IMR-90 (cell line): ENCODE data around the gene IL22RA2. TPM values are rescaled to one million over a fixed set of nuclear protein-coding genes. Genes with fewer than 3 reads are reported as not detected.

ENCODE experiments used
- ATAC-seq: fragments of 200-7000 bp; cut with Tn5 transposase; 2 replicates; pipeline ENCODE4 v1.9.1; 2020; ENCODE audit warnings: low read depth, mild to moderate bottlenecking, moderate library complexity
- BruUV-seq: library from RNA; stranded (reverse); fragments of 400-500 nt; replicated peaks from 2 replicates; lab custom pipeline; 2021; lab: Mats Ljungman, UMichigan
- CTCF ChIA-PET: fragments of 300-600 bp; formaldehyde crosslinking; extraction: SDS; loops from one replicate; lab custom pipeline; 2021; ENCODE audit warnings: antibody characterized with exemption; lab: Yijun Ruan, JAX
- POLR2A ChIA-PET: fragments of 300-600 bp; sonication (Branson Sonifier 250); formaldehyde crosslinking; loops from one replicate; lab custom pipeline; 2022; ENCODE audit warnings: antibody characterized with exemption; ENCODE audit not compliant: unreplicated experiment; lab: Charles Lee
- DNase-seq: peaks from one replicate; pipeline ENCODE4 v3.0.0; 2013
- H2AFZ ChIP-seq: replicated peaks from 2 replicates; pipeline ENCODE3; 2013; ENCODE audit warnings: low read length, mild to moderate bottlenecking; ENCODE audit not compliant: poor library complexity
- H2AK5ac ChIP-seq: 2 replicates; pipeline ENCODE4 v1.6.1; 2013; ENCODE audit warnings: low read depth, low read length, inconsistent platforms
- H2AK9ac ChIP-seq: replicated peaks from 2 replicates; pipeline ENCODE3; 2013; ENCODE audit warnings: mild to moderate bottlenecking, low read depth, low read length, moderate library complexity; ENCODE audit not compliant: poor library complexity
- H2BK120ac ChIP-seq: 2 replicates; pipeline ENCODE4 v1.6.1; 2013; ENCODE audit warnings: low read depth, low read length, inconsistent platforms
- H2BK15ac ChIP-seq: 3 replicates; pipeline ENCODE4 v1.6.1; 2013; ENCODE audit warnings: low read depth, low read length, inconsistent platforms
- H2BK20ac ChIP-seq: 2 replicates; pipeline ENCODE4 v1.6.1; 2013; ENCODE audit warnings: low read depth, mild to moderate bottlenecking, inconsistent platforms, low read length, moderate library complexity
- H2BK5ac ChIP-seq: 2 replicates; pipeline ENCODE4 v1.6.1; 2013; ENCODE audit warnings: mild to moderate bottlenecking, low read depth, low read length, inconsistent platforms; ENCODE audit not compliant: poor library complexity, severe bottlenecking
- H3K14ac ChIP-seq: replicated peaks from 2 replicates; pipeline ENCODE4 v1.6.1; 2013; ENCODE audit warnings: low read depth, low read length, inconsistent platforms
- H3K18ac ChIP-seq: 2 replicates; pipeline ENCODE4 v1.6.1; 2013; ENCODE audit warnings: low read depth, low read length, control low read depth
- H3K23ac ChIP-seq: 2 replicates; pipeline ENCODE4 v1.6.1; 2013; ENCODE audit warnings: low read depth, low read length, inconsistent platforms
- H3K27ac ChIP-seq: 2 replicates; pipeline ENCODE4 v1.5.1; 2013; ENCODE audit warnings: mild to moderate bottlenecking, control low read depth, low read length; ENCODE audit not compliant: insufficient read depth
- H3K27me3 ChIP-seq: 2 replicates; pipeline ENCODE4 v1.6.1; 2013; ENCODE audit warnings: low read length; ENCODE audit not compliant: control insufficient read depth, insufficient read depth
- H3K36me3 ChIP-seq: 2 replicates; pipeline ENCODE4 v1.6.1; 2013; ENCODE audit warnings: low read length, mixed read lengths; ENCODE audit not compliant: control insufficient read depth, insufficient read depth
- H3K4ac ChIP-seq: 2 replicates; pipeline ENCODE4 v1.6.1; 2013; ENCODE audit warnings: low read depth, low read length, inconsistent platforms
- H3K4me1 ChIP-seq: 2 replicates; pipeline ENCODE4 v1.6.1; 2013; ENCODE audit warnings: low read length, mixed read lengths; ENCODE audit not compliant: control insufficient read depth, insufficient read depth
- H3K4me2 ChIP-seq: 2 replicates; pipeline ENCODE4 v1.6.1; 2013; ENCODE audit warnings: low read depth, mild to moderate bottlenecking, control low read depth, low read length, moderate library complexity
- H3K4me3 ChIP-seq: 2 replicates; pipeline ENCODE4 v1.5.1; 2013; ENCODE audit warnings: low read depth, mild to moderate bottlenecking, control low read depth, low read length, moderate library complexity; ENCODE audit not compliant: insufficient read depth
- H3K56ac ChIP-seq: 2 replicates; pipeline ENCODE4 v1.6.1; 2013; ENCODE audit warnings: low read length, inconsistent platforms; ENCODE audit not compliant: insufficient read depth; ENCODE audit errors: extremely low read depth
- H3K79me1 ChIP-seq, 2 experiments: 2 replicates each; pipeline ENCODE4 v1.6.1; 2013; ENCODE audit warnings: low read length in 2 of 2, inconsistent platforms in 1 of 2, low read depth in 1 of 2
- H3K9ac ChIP-seq: 2 replicates; pipeline ENCODE4 v1.6.1; 2013; ENCODE audit warnings: low read depth, low read length, control low read depth
- H3K9me1 ChIP-seq: 2 replicates; pipeline ENCODE4 v1.6.1; 2013; ENCODE audit warnings: low read length, inconsistent platforms; ENCODE audit not compliant: insufficient read depth
- H3K9me3 ChIP-seq: 2 replicates; pipeline ENCODE4 v1.6.1; 2013; ENCODE audit warnings: low read length; ENCODE audit not compliant: control insufficient read depth, insufficient read depth
- H4K20me1 ChIP-seq: 2 replicates; pipeline ENCODE4 v1.6.1; 2013; ENCODE audit warnings: low read length, inconsistent platforms; ENCODE audit not compliant: insufficient read depth
- H4K5ac ChIP-seq: 2 replicates; pipeline ENCODE4 v1.6.1; 2013; ENCODE audit warnings: mild to moderate bottlenecking, low read depth, low read length, control low read depth
- H4K8ac ChIP-seq, 2 experiments: 2 replicates each; pipeline ENCODE4 v1.6.1; 2013; ENCODE audit warnings: low read depth in 2 of 2, low read length in 2 of 2, control low read depth in 1 of 2, inconsistent platforms in 1 of 2
- H4K91ac ChIP-seq: 2 replicates; pipeline ENCODE4 v1.6.1; 2013; ENCODE audit warnings: low read depth, low read length, inconsistent platforms; ENCODE audit not compliant: insufficient read depth
- BHLHE40 ChIP-seq: fragments of 150-350 bp; IDR thresholded peaks from 2 replicates; pipeline ENCODE4 v1.6.1; 2016; ENCODE audit warnings: mild to moderate bottlenecking, low read depth, low read length
- CEBPB ChIP-seq: IDR thresholded peaks from 2 replicates; pipeline ENCODE4 v1.6.1; 2012; ENCODE audit warnings: low read depth, low read length, improper control_type of control experiment
- CTCF ChIP-seq: conservative IDR thresholded peaks from 2 replicates; pipeline ENCODE4 v1.5.1; 2012; ENCODE audit warnings: mild to moderate bottlenecking, low read depth, low read length, improper control_type of control experiment
- ELK1 ChIP-seq: fragments of 150-350 bp; IDR thresholded peaks from 2 replicates; pipeline ENCODE4 v1.6.1; 2016; ENCODE audit warnings: low read depth, mild to moderate bottlenecking, low read length, moderate library complexity, borderline replicate concordance
- MAFK ChIP-seq: IDR thresholded peaks from 2 replicates; pipeline ENCODE4 v1.6.1; 2012; ENCODE audit warnings: low read depth, low read length, improper control_type of control experiment
- NFE2L2 ChIP-seq: fragments of 150-350 bp; IDR thresholded peaks from 2 replicates; pipeline ENCODE4 v1.6.1; 2016; ENCODE audit warnings: low read depth, mild to moderate bottlenecking, low read length
- SMC3 ChIP-seq: fragments of 150-350 bp; IDR thresholded peaks from 2 replicates; pipeline ENCODE4 v1.6.1; 2016; ENCODE audit warnings: low read depth, mild to moderate bottlenecking, antibody characterized with exemption, low read length, moderate library complexity
- WGBS, 2 experiments: methylation state at CpG; one replicate each; pipeline versions ENCODE4 v1.1.5 to v1.1.7; 2013; ENCODE audit warnings: missing lambda C conversion rate in 2 of 2; ENCODE audit not compliant: insufficient read length in 1 of 2; ENCODE audit errors: extremely low coverage in 2 of 2; 5-methylcytosine and 5-hydroxymethylcytosine counted together
- dilution Hi-C: fragments of 300-500 bp; cut with HindIII; formaldehyde crosslinking; loops from one replicate; pipeline ENCODE4 v1.14.3; 2018; ENCODE audit warnings: low sequenced_read_pairs; ENCODE audit not compliant: unreplicated experiment
- in situ Hi-C: fragments of 300-500 bp; cut with MboI; formaldehyde crosslinking; loops from 3 replicates; pipeline ENCODE4 v1.14.3; 2019; ENCODE audit warnings: low sequenced_read_pairs, inconsistent platforms, mixed read lengths
- intact Hi-C: fragments of 100-400 bp; cut with micrococcal nuclease; formaldehyde crosslinking; loops from 2 replicates; pipeline ENCODE4 v1.10.0; 2022
- polyA plus RNA-seq, 3 experiments: library from polyadenylated mRNA; depleted of rRNA; stranded (reverse); fragments of >200 nt; gene quantifications; 2 replicates each; pipeline ENCODE4 v1.2.3, GENCODE V29; 2012; ENCODE audit warnings: low replicate concordance in 1 of 3
- total RNA-seq: library from RNA; depleted of rRNA; stranded (reverse); fragments of >200 nt; gene quantifications from 2 replicates; pipeline ENCODE4 v1.2.3, GENCODE V29; 2012

Gene IL22RA2
- total and polyA plus RNA-seq, 2 of the 4 experiments (the other 2 are of a cell fraction), result not detected

- TF ChIP-seq CTCF (no peak), SMC3 (no peak), NFE2L2 (no peak), BHLHE40 (no peak), CEBPB (no peak), MAFK (no peak), ELK1 (no peak)
- ChIA-PET CTCF (interaction anchor here (0.7 kb wide), 2 partner anchors 9 to 217 kb away, joined by 3 to 4 read pairs; no protein-coding TSS in a partner anchor), POLR2A (interaction anchor here (0.7 kb wide), 1 partner anchor 223 kb away, joined by 3 read pairs; no protein-coding TSS in a partner anchor)
- Histone ChIP-seq H2BK15ac (no peak overlapping the region), H3K4ac (no peak overlapping the region), H3K27ac (no peak overlapping the region), H3K9me3 (no peaks in the 10 kb centered on the region), H3K4me2 (no peak overlapping the region), H3K14ac (no peak overlapping the region), H2BK20ac (no peak overlapping the region), H3K27me3 (peaks cover 5% of the 10 kb centered on the region), H2BK120ac (no peak overlapping the region), H3K4me1 (no peaks in the 10 kb centered on the region), H3K9me1 (no peaks in the 10 kb centered on the region), H3K36me3 (no peaks in the 10 kb centered on the region), H2BK5ac (no peak overlapping the region), H3K79me1 (no peaks in the 10 kb centered on the region), H2AK9ac (no peak overlapping the region), H3K9ac (no peak overlapping the region), H2AFZ (no peak overlapping the region), H4K91ac (no peak overlapping the region), H4K8ac (no peak overlapping the region), H3K18ac (no peak overlapping the region), H4K5ac (no peak overlapping the region), H2AK5ac (no peak overlapping the region), H3K23ac (no peak overlapping the region), H4K20me1 (no peaks in the 10 kb centered on the region), H3K56ac (no peak overlapping the region), H3K4me3 (no peak overlapping the region)
- in situ Hi-C loops, result no loop called here
- ATAC-seq, result no peak
- intact Hi-C loops, result no loop called here
- WGBS, 2 experiments, result no CpG with 5 or more reads among the region's 3 CpGs
- dilution Hi-C loops, result no loop called here
- no peak for DNase-seq
- BruUV-seq, result no TSS peak
Observed at GRCh38 chr6:137097526-137097925, 75.9 kb downstream of the IL22RA2 start.
